GM18502 (cell line): ENCODE results near the gene SLC12A9.
"Not testable (repeated sequence)": the region's sequence is repeated elsewhere in the genome, so short reads cannot be mapped to it uniquely, and the experiment has no call there.

Experiments
- ATAC-seq: cut with Tn5 transposase; IDR thresholded peaks from one replicate; pipeline ENCODE4 v1.9.1; 2021; ENCODE audit warnings: mild to moderate bottlenecking; ENCODE audit not compliant: unreplicated experiment, poor library complexity

SLC12A9 gene

DNA sequence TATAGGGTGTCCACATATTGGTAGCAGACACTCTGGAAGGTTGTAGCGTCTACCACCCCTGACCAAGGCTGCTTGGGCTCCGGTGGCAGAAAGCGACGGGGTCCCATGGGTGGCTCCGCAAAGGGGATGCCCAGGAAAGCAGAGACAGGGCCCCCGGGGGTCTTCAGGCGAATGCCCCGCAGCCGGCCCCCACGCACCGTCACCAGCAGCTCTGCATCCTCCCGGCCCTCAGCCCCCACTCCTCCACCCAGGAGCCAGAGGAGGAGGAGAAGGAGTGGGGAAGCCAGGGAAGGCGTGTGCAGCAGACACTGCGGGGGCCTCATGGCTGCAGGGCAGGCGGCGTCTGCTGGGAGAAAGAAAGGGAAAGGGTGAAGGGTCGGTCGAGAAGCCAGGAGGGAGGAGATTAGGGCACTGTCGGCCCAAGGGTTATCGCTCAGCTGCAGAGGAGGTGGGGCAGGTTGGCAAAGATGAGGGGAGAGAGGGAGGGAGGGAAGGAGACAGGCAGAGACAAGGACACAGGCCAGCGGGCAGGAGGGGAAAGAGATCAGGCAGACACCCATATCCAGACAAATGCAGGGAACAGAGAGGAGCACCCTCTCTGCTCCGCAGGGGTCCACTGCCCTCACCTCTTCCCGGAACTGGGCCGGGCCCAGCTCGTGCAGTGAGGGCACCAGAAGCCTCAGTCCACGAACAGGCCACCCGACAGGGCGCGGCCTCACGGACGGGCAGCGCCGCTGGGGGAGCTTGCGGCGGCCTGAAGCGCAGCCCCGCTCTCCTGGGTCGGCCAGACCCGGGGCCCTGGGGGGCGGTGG lies 41.6 kb downstream of the SLC12A9 start:
- ATAC-seq = no peak

DNA sequence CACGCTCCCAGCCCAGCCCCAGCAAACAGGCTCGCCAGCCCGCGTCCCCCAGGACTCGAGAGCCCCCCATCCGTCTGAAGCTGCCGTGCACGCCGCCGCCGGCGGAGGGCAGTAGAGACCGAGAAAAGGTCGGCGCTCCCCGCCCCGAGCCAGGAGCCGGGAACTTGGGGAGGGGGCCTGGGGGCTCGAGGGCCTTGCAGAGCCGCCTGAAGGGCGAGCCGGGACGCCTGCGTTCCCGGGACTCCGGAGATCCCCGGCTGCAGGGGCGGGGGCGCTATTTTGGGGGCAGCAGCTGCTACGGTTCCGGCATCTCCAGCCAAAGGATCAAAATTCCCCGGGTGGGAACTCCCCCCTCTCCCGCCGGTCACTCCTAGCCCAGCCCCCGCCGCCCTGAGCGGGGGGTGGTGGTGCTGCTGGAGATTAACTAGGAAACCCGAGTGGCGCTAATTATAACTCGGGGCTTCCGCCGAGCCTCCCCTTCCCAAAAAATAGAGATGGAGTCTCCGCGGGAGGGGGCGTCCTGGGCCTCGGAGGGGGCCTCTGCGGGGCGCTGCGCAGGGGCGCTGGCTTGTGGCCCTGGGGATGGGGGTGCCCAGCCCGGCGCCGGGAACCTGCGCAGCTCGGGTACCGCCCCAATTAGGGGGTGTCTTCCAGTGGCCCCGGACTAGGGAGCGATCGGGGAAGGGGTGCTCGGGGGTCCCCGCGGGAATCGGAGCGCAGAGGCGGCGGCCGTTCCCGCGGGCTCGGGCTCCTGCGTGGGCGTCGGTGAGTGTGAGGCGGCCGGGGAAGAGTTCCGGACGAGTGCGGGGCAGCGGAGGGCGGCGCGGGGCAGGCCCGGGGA lies 42.6 kb downstream of the SLC12A9 start:
- no peak for ATAC-seq

DNA sequence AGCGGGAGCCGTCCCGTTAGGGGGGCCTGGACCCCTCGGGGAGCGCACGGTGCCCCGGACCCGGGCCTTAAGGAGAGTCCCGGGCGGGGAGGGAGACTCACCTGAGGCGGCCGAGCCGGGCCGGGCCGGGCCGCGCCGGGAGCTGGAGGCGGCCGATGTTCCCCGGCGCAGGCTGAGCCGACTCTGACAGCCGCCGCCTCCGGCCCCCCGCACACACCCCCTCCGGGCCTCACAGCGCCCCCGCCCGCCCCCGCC lies 43.1 kb downstream of the SLC12A9 start, which contains the start of gene ACHE:
Gene ACHE (minus strand): TSS at position 188 of the 255 bp plus-strand sequence. CDS start 1,656 bp downstream, outside the sequence.
- no peak for ATAC-seq

DNA sequence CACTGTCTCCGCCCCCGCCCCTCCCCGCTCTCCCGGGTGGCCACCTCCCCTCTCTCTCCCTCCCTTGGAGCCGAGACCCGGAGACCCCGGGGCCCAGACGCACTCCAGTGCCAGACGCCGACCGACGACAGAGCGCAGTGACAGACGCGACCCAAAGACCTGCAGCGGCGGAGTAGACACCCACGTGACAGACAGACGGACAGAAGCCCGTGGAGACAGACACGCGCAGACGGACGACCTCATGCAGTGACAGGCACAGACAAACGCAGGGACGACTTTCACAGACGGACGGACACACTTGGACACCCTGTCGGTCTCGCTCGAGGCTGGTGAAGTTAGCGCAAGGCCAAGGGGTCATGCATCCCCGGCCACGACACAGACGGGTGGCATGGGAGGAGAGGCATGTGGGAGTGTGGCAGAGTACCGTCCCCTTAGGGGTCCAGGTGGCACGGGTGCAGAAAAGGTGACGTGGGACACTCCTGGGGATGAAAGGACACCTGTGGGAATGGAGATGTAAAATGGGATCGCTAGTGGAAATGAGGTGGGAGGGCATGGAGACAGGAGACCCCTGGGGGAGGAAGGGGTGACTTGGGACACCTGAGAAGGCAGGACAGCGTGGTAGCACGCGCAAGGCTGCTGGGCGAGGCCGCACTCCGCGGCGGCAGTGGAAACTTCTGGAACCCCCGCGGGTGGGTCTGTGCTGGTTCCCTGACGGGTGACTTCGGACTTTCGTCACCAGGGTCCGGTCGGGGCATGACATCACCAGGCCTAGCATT lies 43.6 kb downstream of the SLC12A9 start:
- no peak for ATAC-seq

DNA sequence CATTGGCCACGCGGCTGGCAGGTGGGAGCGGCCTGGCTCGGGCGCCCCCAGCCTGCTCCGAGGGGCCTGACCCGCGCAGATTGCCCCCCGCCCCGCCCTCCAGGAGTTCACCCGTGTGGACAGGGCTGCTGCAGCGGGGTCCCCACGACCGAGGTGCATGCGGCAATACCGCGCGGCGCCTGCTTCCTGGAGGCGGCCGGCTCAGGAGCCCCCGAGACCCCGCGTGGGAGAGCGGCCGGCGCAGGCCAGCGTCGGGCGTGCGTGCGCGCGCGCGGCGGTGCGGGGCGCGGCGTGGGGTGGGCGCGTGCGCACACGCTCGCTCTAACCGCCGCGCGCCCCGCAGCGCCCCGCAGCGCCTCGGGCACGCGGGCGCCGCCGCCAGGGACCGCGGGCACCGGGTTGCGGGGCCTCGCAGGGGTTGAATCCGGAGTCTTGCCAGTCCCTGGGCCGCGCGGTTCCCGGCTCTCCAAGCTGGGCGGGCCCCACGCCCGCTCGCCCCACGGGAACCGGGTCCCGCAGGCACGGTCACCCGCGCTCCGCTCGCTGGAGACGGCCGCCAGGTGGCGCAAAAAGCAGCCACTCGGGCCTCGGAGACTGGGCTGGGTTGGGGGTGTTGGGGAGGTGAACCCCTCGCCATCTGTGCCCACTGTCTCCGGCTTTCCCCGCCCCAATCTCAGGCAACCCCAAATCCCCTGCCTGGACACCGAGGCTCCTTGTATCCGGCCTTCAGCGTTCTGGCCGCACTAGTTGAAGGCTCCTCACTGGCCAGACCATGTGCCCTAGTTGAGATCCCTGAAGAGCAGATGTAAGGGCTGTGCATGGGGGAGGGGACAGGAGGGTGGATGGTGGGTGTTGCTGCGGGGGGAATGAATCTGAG lies 44.5 kb downstream of the SLC12A9 start:
- ATAC-seq = no peak

DNA sequence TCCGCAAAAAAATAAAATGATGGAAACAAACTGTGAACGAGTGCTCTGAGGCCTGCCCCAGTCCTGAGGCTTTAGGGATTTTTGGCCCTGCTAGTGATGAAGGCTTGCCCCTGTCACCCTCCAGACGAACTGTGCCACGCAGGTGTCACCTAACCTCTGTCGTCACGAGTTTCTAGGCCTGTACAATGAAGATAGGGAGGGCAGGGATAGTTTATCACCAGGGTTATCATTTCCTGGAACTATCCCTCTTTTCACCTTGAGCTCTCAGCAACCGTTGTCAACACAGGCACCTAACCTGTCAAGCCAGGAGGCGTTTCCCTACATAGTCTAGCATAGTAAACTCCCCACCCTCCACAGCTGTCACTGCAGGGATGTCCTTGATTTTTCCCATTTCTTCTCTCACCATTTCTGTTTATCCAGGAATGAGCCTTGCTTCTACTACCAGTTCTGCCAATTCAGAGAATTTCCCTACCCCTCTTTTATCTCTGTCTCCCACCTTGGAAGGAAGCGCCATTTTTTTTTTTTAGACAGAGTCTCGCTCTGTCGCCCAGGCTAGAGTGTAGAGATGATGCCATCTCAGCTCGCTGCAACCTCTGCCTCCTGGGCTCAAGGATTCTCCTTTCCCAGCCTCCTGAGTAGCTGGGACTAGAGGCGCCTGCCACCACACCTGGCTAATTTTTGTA lies 45.4 kb downstream of the SLC12A9 start:
- ATAC-seq = no peak

DNA sequence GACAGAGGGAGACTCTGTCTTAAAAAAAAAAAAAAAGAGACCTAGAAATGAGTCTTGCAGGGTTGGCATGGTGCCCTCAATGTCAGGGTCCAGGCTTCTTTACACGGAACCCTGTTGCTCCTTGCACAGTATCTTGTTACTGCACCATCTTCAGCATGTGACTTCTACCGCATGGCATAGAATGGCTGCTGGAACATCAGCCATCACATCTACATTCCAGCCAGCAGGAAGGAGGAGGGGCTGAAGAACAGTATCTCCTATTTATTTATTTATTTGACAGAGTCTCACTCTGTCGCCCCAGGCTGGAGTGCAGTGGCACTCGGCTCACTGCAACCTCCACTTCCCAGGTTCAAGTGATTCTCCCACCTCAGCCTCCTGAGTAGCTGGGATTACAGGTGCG lies 46.9 kb downstream of the SLC12A9 start:
- ATAC-seq = no peak

DNA sequence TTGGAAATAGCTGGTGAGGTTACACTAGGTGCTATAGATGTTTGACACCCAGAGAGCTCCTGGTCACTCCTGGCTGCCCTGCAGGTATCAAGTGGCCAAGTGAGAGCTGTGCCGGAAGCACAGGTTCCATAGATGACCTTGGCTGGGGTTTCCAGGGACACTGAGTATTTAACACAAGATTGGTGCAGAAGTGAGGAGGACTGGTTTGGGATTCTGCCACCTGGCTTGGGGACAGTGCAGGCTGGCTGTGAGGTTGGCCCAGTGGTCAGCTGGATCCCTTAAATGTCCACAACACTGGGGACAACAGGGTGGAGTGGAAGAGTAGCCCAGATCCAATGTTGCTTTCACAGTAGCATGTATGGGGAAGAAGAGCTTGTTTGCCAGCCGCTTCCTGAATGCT lies 48.5 kb downstream of the SLC12A9 start:
- no peak for ATAC-seq

DNA sequence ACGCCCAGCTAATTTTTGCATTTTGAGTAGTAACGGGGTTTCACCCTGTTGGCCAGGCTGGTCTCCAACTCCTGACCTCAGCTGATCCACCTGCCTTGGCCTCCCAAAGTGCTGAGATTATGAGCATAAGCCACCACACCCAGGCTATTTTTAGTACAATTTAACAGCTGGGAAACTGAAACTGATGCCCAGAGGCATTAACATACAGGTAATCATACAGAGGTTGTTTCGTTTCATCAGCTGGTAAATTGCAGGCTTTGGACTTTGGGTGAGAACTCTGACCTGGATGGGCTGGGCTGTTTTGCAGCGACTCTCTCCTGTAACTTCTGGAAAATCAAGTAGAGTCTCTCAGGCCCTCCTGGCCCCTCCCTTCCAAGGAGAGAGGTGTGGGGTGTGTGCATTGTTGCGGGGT lies 49.4 kb downstream of the SLC12A9 start:
- no peak for ATAC-seq

DNA sequence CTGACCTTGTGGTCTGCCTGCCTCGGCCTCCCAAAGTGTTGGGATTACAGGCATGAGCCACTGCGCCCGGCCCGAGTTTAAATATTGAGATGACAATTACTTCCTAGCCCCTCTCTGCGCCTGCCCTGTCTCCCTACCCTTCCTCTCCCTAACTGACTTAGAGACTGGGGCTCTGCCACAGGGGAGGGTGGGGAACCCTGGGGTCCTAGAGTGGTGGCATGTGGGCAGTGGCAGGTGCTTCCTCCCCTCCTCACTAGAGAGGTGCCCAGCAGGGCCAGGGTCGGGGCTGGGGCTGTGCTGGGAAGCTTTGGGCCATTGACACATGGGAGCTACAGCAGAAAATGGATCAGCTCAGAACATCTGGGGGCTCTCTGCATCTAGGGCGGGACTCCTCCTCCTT lies 50.1 kb downstream of the SLC12A9 start:
- ATAC-seq = no peak

DNA sequence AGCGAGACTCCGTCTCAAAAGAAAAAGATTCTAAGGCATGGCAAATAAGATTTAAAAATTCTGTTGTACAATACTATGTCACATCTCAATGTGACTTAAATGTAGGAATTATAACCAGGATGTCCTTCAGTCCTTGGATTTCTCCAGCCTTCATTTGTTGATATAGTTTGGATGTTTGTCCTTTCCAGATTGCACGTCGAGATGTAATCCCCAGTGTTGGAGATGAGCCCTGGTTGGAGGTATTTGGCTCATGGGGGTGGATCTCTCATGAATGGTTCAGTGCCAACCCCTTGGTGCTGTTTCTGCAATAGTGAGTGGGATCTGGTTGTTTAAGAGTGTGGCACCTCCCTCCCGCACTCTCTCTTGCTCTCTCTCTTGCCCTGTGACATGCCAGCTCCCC lies 56.0 kb downstream of the SLC12A9 start:
- no peak for ATAC-seq

DNA sequence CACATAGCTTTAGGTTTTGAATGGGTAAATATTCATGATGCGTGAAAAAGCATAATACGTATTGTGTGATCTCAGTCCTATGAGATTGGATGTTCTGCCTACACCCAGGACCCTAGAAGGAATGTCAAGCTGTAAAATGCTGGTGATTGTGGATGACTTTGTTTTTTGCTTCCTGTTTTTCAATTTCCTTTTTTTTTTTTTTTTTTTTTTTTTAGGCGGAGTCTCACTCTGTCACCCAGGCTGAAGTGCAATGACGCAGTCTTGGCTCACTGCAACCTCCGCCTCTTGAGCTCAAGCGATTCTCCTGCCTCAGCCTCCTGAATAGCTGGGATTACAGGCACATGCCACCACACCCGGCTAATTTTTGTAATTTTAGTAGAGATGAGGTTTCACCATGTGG lies 57.9 kb downstream of the SLC12A9 start:
- not testable (repeated sequence) for ATAC-seq

DNA sequence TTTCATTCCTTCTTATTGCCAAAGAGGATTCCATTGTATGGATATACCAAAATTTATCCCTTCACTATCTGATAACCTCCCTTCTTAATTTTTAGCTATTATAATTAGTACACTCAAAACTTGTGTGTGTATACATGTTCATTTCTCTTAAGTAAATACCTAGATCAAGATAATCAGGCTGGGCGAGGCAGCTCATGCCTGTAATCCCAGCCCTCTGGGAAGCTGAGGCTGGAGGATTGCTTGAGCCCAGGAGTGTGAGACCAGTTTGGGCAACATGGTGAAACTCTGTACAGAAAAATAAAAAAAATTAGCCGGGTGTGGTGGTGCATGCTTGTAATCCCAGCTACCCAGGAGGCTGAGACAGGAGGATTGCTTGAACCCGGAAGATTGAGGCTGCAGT lies 59.0 kb downstream of the SLC12A9 start:
- ATAC-seq = no peak

DNA sequence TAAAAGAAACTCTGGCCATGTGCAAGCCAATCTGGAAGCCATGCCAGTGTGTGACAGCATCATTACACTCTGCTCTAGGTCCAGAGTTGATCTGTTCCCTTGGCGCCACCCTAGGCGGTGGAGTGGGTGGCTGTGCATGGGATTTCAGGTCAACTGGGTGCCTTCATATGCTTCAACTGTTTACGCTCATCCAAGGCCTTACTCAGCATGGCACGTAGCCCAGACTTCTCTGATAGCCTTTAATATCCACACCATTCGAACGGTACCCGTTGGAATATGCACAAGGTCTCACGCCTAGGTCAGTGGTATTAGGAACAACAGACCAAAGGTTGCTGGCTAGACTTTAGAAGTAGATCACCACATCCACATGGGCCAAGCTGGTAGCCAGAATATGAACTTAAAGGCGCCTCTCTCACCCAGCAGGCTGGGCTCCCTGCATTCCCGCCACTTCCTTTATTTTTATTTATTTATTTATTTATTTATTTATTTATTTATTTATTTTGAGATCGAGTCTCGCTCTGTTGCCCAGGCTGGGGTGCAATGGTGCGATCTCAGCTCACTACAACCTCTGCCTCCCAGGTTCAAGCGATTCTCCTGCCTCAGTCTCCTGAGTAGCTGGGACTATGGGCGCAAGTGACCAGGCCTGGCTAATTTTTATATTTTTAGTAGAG lies 61.8 kb downstream of the SLC12A9 start:
- ATAC-seq = no peak

DNA sequence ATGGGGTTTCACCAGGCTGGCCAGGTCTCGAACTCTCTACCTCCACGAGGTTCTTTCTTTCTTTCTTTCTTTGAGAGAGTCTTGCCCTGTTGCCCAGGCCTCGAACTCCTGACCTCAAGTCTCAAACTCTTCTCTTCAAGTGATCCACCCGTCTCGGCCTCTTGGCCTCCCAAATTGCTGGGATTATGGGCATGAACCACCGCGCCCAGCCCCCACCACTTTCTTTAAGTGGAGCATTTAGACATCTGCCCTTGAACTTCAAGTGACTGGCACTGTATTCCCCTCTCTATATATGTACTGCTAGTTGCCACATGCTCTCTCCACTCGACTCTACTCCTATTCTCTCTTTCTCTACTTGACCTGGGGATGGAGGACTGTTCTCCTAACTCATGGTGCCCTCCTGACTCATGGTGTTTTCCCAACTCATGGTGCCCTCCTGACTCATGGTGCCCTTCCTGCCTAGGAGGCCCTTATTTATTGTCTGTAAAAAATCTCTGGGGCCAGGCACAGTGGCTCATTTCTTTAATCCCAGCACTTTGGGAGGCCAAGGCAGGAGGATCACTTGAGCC lies 62.5 kb downstream of the SLC12A9 start:
- ATAC-seq = no peak
